ENCODE data around the gene GNB1.

GNB1 gene

GRCh38 chr1:1786836-1787605, 103.9 kb downstream of the GNB1 start:
- in situ Hi-C loops (cut with MboI; ENCODE audit: low sequenced_read_pairs): no loop called here

GRCh38 chr1:1785666-1786065, 105.2 kb downstream of the GNB1 start:
- in situ Hi-C loops (cut with MboI; ENCODE audit: low sequenced_read_pairs): no loop called here

- in situ Hi-C loops (cut with MboI; ENCODE audit: low sequenced_read_pairs): no loop called here
Measured at GRCh38 chr1:1784933-1785332, 106.0 kb downstream of the GNB1 start.

GRCh38 chr1:1783320-1783719, 107.6 kb downstream of the GNB1 start:
- in situ Hi-C loops (cut with MboI; ENCODE audit: low sequenced_read_pairs): no loop called here

- in situ Hi-C loops (cut with MboI; ENCODE audit: low sequenced_read_pairs): no loop called here
Measured at GRCh38 chr1:1782399-1783221, 108.3 kb downstream of the GNB1 start.

GRCh38 chr1:1781526-1781903, 109.4 kb downstream of the GNB1 start:
- in situ Hi-C loops (cut with MboI; ENCODE audit: low sequenced_read_pairs): no loop called here

- in situ Hi-C loops (cut with MboI; ENCODE audit: low sequenced_read_pairs): no loop called here
Measured at GRCh38 chr1:1780598-1781525, 110.0 kb downstream of the GNB1 start.

- in situ Hi-C loops (cut with MboI; ENCODE audit: low sequenced_read_pairs): no loop called here
Measured at GRCh38 chr1:1779691-1780597, 110.9 kb downstream of the GNB1 start.

- in situ Hi-C loops (cut with MboI; ENCODE audit: low sequenced_read_pairs): no loop called here
Measured at GRCh38 chr1:1779320-1779675, 111.6 kb downstream of the GNB1 start.

GRCh38 chr1:1778663-1779319, 112.1 kb downstream of the GNB1 start:
- in situ Hi-C loops (cut with MboI; ENCODE audit: low sequenced_read_pairs): no loop called here

GRCh38 chr1:1777950-1778662, 112.8 kb downstream of the GNB1 start, which contains the start of gene NADK:
Gene NADK, minus strand, starts transcription at chr1:1778470. Its CDS starts 13,064 bp downstream, at chr1:1765406.
- in situ Hi-C loops (cut with MboI; ENCODE audit: low sequenced_read_pairs): no loop called here

GRCh38 chr1:1777583-1777899, 113.3 kb downstream of the GNB1 start:
- in situ Hi-C loops (cut with MboI; ENCODE audit: low sequenced_read_pairs): no loop called here

- in situ Hi-C loops (cut with MboI; ENCODE audit: low sequenced_read_pairs): no loop called here
Measured at GRCh38 chr1:1776672-1777582, 114.0 kb downstream of the GNB1 start.

GRCh38 chr1:1775327-1776226, 115.3 kb downstream of the GNB1 start:
- in situ Hi-C loops (cut with MboI; ENCODE audit: low sequenced_read_pairs): no loop called here

- in situ Hi-C loops (cut with MboI; ENCODE audit: low sequenced_read_pairs): no loop called here
Measured at GRCh38 chr1:1773874-1774273, 117.0 kb downstream of the GNB1 start.

- in situ Hi-C loops (cut with MboI; ENCODE audit: low sequenced_read_pairs): no loop called here
Measured at GRCh38 chr1:1771096-1771495, 119.8 kb downstream of the GNB1 start.

GRCh38 chr1:1770102-1770501, 120.8 kb downstream of the GNB1 start:
- in situ Hi-C loops (cut with MboI; ENCODE audit: low sequenced_read_pairs): no loop called here
